ENCODE results near the gene PITPNM1. TPM values are rescaled to one million over a fixed set of nuclear protein-coding genes. Genes with fewer than 3 reads are reported as not detected.

The PITPNM1 gene
- polyA plus RNA-seq, 1 donor from 2014 or later, result 40.6 TPM

Other genes with a start within 250 kb of the PITPNM1 start
- gene GRK2, start 238.9 kb downstream of the PITPNM1 start, polyA plus RNA-seq, result 26.2 TPM
- 17.3 TPM for gene ANKRD13D, start 216.1 kb downstream of the PITPNM1 start, polyA plus RNA-seq
- gene SSH3, start 201.8 kb downstream of the PITPNM1 start, polyA plus RNA-seq, result 5.5 TPM
- 384 TPM for gene POLD4, start 151.8 kb downstream of the PITPNM1 start, polyA plus RNA-seq
- 5.1 TPM for gene CLCF1, start 131.8 kb downstream of the PITPNM1 start, polyA plus RNA-seq
- gene RAD9A, start 113.4 kb downstream of the PITPNM1 start, polyA plus RNA-seq, result 12.0 TPM
- gene PPP1CA, start 103.5 kb downstream of the PITPNM1 start, polyA plus RNA-seq, result 546 TPM
- 341 TPM for gene TBC1D10C, start 101.3 kb downstream of the PITPNM1 start, polyA plus RNA-seq
- gene CARNS1, start 89.7 kb downstream of the PITPNM1 start, polyA plus RNA-seq, result 2.4 TPM
- gene RPS6KB2, start 76.9 kb downstream of the PITPNM1 start, polyA plus RNA-seq, result 65.1 TPM
- 1,093 TPM for gene PTPRCAP, start 67.7 kb downstream of the PITPNM1 start, polyA plus RNA-seq
- gene CORO1B, start 61.9 kb downstream of the PITPNM1 start, polyA plus RNA-seq, result 19.9 TPM
- 1.8 TPM for gene GPR152, start 52.6 kb downstream of the PITPNM1 start, polyA plus RNA-seq
- gene CABP4, start 50.0 kb downstream of the PITPNM1 start, polyA plus RNA-seq, result 3.9 TPM
- gene TMEM134, start 36.1 kb downstream of the PITPNM1 start, polyA plus RNA-seq, result 272 TPM
- 158 TPM for gene AIP, start 22.3 kb downstream of the PITPNM1 start, polyA plus RNA-seq
- gene CDK2AP2, start 2.8 kb upstream of the PITPNM1 start, polyA plus RNA-seq, result 133 TPM
- gene CABP2, start 18.1 kb upstream of the PITPNM1 start, polyA plus RNA-seq, result not detected
- gene GSTP1, start 78.4 kb upstream of the PITPNM1 start, polyA plus RNA-seq, result 214 TPM
- gene NDUFV1, start 101.6 kb upstream of the PITPNM1 start, polyA plus RNA-seq, result 121 TPM
- 2.9 TPM for gene NUDT8, start 124.6 kb upstream of the PITPNM1 start, polyA plus RNA-seq
- gene TBX10, start 134.4 kb upstream of the PITPNM1 start, polyA plus RNA-seq, result not detected
- gene ACY3, start 145.4 kb upstream of the PITPNM1 start, polyA plus RNA-seq, result 0.63 TPM
- gene ALDH3B2, start 169.3 kb upstream of the PITPNM1 start, polyA plus RNA-seq, result not detected